Measurements from ENCODE around the gene LMNTD2.

- TF ChIP-seq POLR2A (IDR thresholded peaks at IDR 0.05; ENCODE audit: low read depth, low read length) (no peak), CTCF (IDR thresholded peaks at IDR 0.05; ENCODE audit: extremely low read depth in 1 of 2, insufficient read depth in 1 of 2, low read depth in 1 of 2, low read length in 2 of 2) (no peak)
Measured at GRCh38 chr11:507727-508515, 52.6 kb downstream of the LMNTD2 start.
